Cardiac muscle cell (in vitro differentiated cells and primary cell): ENCODE data around the gene PADI1. TPM values are rescaled to one million over a fixed set of nuclear protein-coding genes. Genes with fewer than 3 reads are reported as not detected.

Source experiments
- DNase-seq, 2 donors: peaks; one replicate each; pipeline versions ENCODE4 v3.0.0 to v3.0.0-alpha.2; 2010 to 2017; ENCODE audit warnings: low read depth in 1 of 2, low spot score in 1 of 2
- H3K27ac ChIP-seq: fragments of 200-600 bp; sonication (generic); 2 replicates; pipeline ENCODE4 v1.5.1; 2016
- H3K27me3 ChIP-seq: fragments of 200-600 bp; sonication (generic); 2 replicates; pipeline ENCODE4 v1.6.0; 2016; ENCODE audit warnings: control low read depth
- H3K36me3 ChIP-seq: fragments of 200-600 bp; sonication (generic); 2 replicates; pipeline ENCODE4 v1.5.1; 2016; ENCODE audit warnings: control low read depth
- H3K4me1 ChIP-seq: fragments of 200-600 bp; sonication (generic); 2 replicates; pipeline ENCODE4 v1.8.1; 2017; ENCODE audit warnings: low read depth, mild to moderate bottlenecking, mixed run types
- H3K4me3 ChIP-seq: fragments of 200-600 bp; sonication (generic); 2 replicates; pipeline ENCODE4 v1.5.1; 2016; ENCODE audit warnings: mild to moderate bottlenecking
- H3K9me3 ChIP-seq: fragments of 200-600 bp; sonication (generic); 2 replicates; pipeline ENCODE4 v1.5.1; 2017; ENCODE audit warnings: low read depth, mild to moderate bottlenecking, control low read depth
- CTCF ChIP-seq: IDR thresholded peaks from 2 replicates; pipeline ENCODE4 v1.5.1; 2012; ENCODE audit warnings: low read depth, mild to moderate bottlenecking, low read length
- polyA plus RNA-seq: library from polyadenylated mRNA; unstranded; fragments of >200 nt; fragmentation: Nextera tagmentation; extraction: Ambion mirVana; gene quantifications from 2 replicates; pipeline ENCODE4 v1.2.1, GENCODE V29; 2016
- total RNA-seq: library from RNA; depleted of rRNA; stranded (reverse); fragments of >200 nt; gene quantifications from 2 replicates; pipeline ENCODE4 v1.2.3, GENCODE V29; 2016

The PADI1 gene
- total and polyA plus RNA-seq, 2 experiments from 2014 or later, result 1.3 to 6.7 TPM

- H3K36me3 ChIP-seq, result no peaks in the 10 kb centered on the region
- no peak overlapping the region for H3K4me3 ChIP-seq
- no peak for TF ChIP-seq CTCF
- no peak for DNase-seq
- H3K27ac ChIP-seq, result no peak overlapping the region
- no peaks in the 10 kb centered on the region for H3K27me3 ChIP-seq
- no peaks in the 10 kb centered on the region for H3K4me1 ChIP-seq
- H3K9me3 ChIP-seq, result no peaks in the 10 kb centered on the region
These were observed 60.2 kb downstream of the PADI1 start for GRCh38 chr1:17265162-17265561.

DNA sequence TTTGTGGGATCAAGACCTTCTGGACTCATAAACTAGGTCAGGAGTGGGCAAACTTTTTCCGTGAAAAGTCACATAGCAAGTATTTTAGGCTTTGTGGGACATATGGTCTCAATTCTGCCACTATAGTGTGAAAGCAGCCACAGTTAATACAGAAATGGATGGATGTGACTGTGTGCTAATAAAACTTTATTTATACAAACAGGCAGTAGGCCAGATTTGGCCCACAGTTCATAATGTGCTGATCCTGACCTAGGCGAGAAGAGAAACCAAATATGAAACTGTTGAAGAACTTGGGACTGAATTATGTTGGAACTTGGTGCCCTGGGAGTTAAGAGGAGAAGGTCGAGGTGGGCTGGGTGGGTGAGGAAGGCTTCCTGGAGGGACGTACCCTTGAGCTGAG lies 61.0 kb downstream of the PADI1 start:
- no peaks in the 10 kb centered on the region for H3K4me1 ChIP-seq
- H3K9me3 ChIP-seq, result no peaks in the 10 kb centered on the region
- no peak for TF ChIP-seq CTCF
- no peak overlapping the region for H3K27ac ChIP-seq
- DNase-seq, result no peak
- H3K27me3 ChIP-seq, result no peaks in the 10 kb centered on the region
- no peak overlapping the region for H3K4me3 ChIP-seq
- H3K36me3 ChIP-seq, result no peaks in the 10 kb centered on the region

GRCh38 chr1:17270891-17271765 lies 66.2 kb downstream of the PADI1 start:
- Histone ChIP-seq H3K27me3 (no peaks in the 10 kb centered on the region), H3K27ac (no peak overlapping the region), H3K4me3 (no peak overlapping the region), H3K9me3 (no peaks in the 10 kb centered on the region), H3K4me1 (no peaks in the 10 kb centered on the region), H3K36me3 (no peaks in the 10 kb centered on the region)
- no peak for DNase-seq
- no peak for TF ChIP-seq CTCF

- Histone ChIP-seq H3K27ac (no peak overlapping the region), H3K4me1 (no peaks in the 10 kb centered on the region), H3K27me3 (no peaks in the 10 kb centered on the region), H3K4me3 (no peak overlapping the region), H3K9me3 (no peaks in the 10 kb centered on the region), H3K36me3 (no peaks in the 10 kb centered on the region)
- DNase-seq, result no peak
- TF ChIP-seq CTCF, result no peak
These were observed 67.1 kb downstream of the PADI1 start for GRCh38 chr1:17272066-17272465.

GRCh38 chr1:17272646-17273045 lies 67.7 kb downstream of the PADI1 start:
- H3K4me3 ChIP-seq, result no peak overlapping the region
- H3K4me1 ChIP-seq, result no peaks in the 10 kb centered on the region
- no peak for TF ChIP-seq CTCF
- no peak overlapping the region for H3K27ac ChIP-seq
- no peak for DNase-seq
- H3K27me3 ChIP-seq, result no peaks in the 10 kb centered on the region
- no peaks in the 10 kb centered on the region for H3K36me3 ChIP-seq
- H3K9me3 ChIP-seq, result no peaks in the 10 kb centered on the region
